ENCODE data around the gene HCAR2. TPM values are rescaled to one million over a fixed set of nuclear protein-coding genes. Genes with fewer than 3 reads are reported as not detected.
"Not testable (repeated sequence)": the region's sequence is repeated elsewhere in the genome, so short reads cannot be mapped to it uniquely, and the experiment has no call there.

The HCAR2 gene
- total RNA-seq, 4 donors from 2014 or later: 0.18 TPM; not detected in 3

- no peak for TF ChIP-seq POLR2A (IDR thresholded peaks at IDR 0.05)
- TF ChIP-seq, protein P1, sequence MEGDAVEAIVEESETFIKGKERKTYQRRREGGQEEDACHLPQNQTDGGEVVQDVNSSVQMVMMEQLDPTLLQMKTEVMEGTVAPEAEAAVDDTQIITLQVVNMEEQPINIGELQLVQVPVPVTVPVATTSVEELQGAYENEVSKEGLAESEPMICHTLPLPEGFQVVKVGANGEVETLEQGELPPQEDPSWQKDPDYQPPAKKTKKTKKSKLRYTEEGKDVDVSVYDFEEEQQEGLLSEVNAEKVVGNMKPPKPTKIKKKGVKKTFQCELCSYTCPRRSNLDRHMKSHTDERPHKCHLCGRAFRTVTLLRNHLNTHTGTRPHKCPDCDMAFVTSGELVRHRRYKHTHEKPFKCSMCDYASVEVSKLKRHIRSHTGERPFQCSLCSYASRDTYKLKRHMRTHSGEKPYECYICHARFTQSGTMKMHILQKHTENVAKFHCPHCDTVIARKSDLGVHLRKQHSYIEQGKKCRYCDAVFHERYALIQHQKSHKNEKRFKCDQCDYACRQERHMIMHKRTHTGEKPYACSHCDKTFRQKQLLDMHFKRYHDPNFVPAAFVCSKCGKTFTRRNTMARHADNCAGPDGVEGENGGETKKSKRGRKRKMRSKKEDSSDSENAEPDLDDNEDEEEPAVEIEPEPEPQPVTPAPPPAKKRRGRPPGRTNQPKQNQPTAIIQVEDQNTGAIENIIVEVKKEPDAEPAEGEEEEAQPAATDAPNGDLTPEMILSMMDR (IDR thresholded peaks at IDR 0.05 in 4 of 5, conservative IDR thresholded peaks at IDR 0.05 in 1 of 5): no peak
- no peaks in the 10 kb centered on the region for H3K9me3 ChIP-seq
- H3K27ac ChIP-seq: no peak overlapping the region
- in situ Hi-C loops (cut with MboI; ENCODE audit: low sequenced_read_pairs in 4 of 4) (no loop called here), intact Hi-C loops (cut with DNase I; ENCODE audit: low total_unique reads) (no loop called here)
- no peaks in the 10 kb centered on the region for H3K27me3 ChIP-seq
- ATAC-seq (no peak), DNase-seq (no peak)
- no peaks in the 10 kb centered on the region for H3K36me3 ChIP-seq
- no peaks in the 10 kb centered on the region for H3K4me1 ChIP-seq
- no peak overlapping the region for H3K4me3 ChIP-seq
These were observed 21.3 kb downstream of the HCAR2 start for GRCh38 chr12:122681814-122682213.

DNA sequence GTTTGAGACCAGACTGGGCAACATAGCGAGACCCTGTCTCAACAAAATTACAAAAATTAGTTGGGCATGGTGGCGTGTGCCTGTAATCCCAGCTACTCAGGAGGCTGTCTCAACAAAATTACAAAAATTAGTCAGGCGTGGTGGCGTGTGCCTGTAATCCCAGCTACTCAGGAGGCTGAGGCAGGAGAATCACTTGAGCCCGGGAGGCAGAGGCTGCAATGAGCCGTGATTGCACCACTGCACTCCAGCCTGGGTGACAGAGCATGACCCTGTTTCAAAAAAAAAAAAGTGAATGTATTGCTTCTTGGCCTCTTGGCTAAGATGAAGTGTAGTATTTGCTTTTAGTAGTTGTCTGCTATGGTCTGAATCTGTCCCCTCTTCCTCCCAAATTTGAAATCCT is 22.2 kb downstream of the HCAR2 start:
- H3K36me3 ChIP-seq; H3K4me3 ChIP-seq; H3K27me3 ChIP-seq; ATAC-seq; H3K9me3 ChIP-seq; DNase-seq; H3K27ac ChIP-seq; in situ Hi-C loops (cut with MboI; ENCODE audit: low sequenced_read_pairs in 4 of 4); H3K4me1 ChIP-seq; intact Hi-C loops (cut with DNase I; ENCODE audit: low total_unique reads): not testable (repeated sequence)

DNA sequence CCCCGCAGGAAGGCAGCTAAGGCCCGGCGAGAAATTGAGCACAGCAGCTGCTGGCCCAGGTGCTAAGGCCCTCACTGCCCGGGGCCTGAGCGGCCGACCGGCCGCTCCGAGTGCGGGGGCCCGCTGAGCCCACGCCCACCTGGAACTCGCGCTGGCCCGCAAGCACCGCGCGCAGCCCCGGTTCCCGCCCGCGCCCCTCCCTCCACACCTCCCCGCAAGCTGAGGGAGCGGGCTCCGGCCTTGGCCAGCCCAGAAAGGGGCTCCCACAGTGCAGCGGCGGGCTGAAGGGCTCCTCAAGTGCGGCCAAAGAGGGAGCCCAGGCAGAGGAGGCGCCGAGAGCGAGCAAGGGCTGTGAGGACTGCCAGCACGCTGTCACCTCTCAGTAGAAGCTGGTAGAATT is 26.4 kb downstream of the HCAR2 start:
- ATAC-seq: not testable (repeated sequence)

GRCh38 chr12:122676015-122676414 is 27.1 kb downstream of the HCAR2 start:
- ATAC-seq; H3K27me3 ChIP-seq; H3K4me1 ChIP-seq; H3K4me3 ChIP-seq; H3K27ac ChIP-seq; H3K36me3 ChIP-seq; intact Hi-C loops (cut with DNase I; ENCODE audit: low total_unique reads); H3K9me3 ChIP-seq; in situ Hi-C loops (cut with MboI; ENCODE audit: low sequenced_read_pairs in 4 of 4); DNase-seq: not testable (repeated sequence)

More for the DNA sequence above, 26.4 kb downstream of the HCAR2 start:
- H3K4me1 ChIP-seq; H3K27me3 ChIP-seq; H3K9me3 ChIP-seq; H3K4me3 ChIP-seq; in situ Hi-C loops (cut with MboI; ENCODE audit: low sequenced_read_pairs in 4 of 4); H3K36me3 ChIP-seq; DNase-seq; H3K27ac ChIP-seq; intact Hi-C loops (cut with DNase I; ENCODE audit: low total_unique reads): not testable (repeated sequence)

GRCh38 chr12:122672515-122672914 is 30.6 kb downstream of the HCAR2 start:
- ATAC-seq (no peak), DNase-seq (no peak)
- TF ChIP-seq POLR2A (IDR thresholded peaks at IDR 0.05): no peak
- TF ChIP-seq, protein P1 (IDR thresholded peaks at IDR 0.05 in 4 of 5, conservative IDR thresholded peaks at IDR 0.05 in 1 of 5): no peak
- Histone ChIP-seq H3K9me3 (no peaks in the 10 kb centered on the region), H3K27ac (no peak overlapping the region), H3K27me3 (no peaks in the 10 kb centered on the region), H3K36me3 (no peaks in the 10 kb centered on the region), H3K4me3 (no peak overlapping the region), H3K4me1 (no peaks in the 10 kb centered on the region)
- intact Hi-C loops (cut with DNase I; ENCODE audit: low total_unique reads) (no loop called here), in situ Hi-C loops (cut with MboI; ENCODE audit: low sequenced_read_pairs in 4 of 4) (no loop called here)

- DNase-seq (no peak), ATAC-seq (no peak)
- Histone ChIP-seq H3K4me1 (no peaks in the 10 kb centered on the region), H3K27ac (no peak overlapping the region), H3K36me3 (no peaks in the 10 kb centered on the region), H3K9me3 (no peaks in the 10 kb centered on the region), H3K4me3 (no peak overlapping the region), H3K27me3 (no peaks in the 10 kb centered on the region)
- no peak for TF ChIP-seq POLR2A (IDR thresholded peaks at IDR 0.05)
- TF ChIP-seq, protein P1 (IDR thresholded peaks at IDR 0.05 in 4 of 5, conservative IDR thresholded peaks at IDR 0.05 in 1 of 5): no peak
- intact Hi-C loops (cut with DNase I; ENCODE audit: low total_unique reads) (no loop called here), in situ Hi-C loops (cut with MboI; ENCODE audit: low sequenced_read_pairs in 4 of 4) (no loop called here)
These were observed 33.6 kb downstream of the HCAR2 start for GRCh38 chr12:122669397-122670070.

All from gastrocnemius medialis (tissue), 4 donors.